Large intestine (tissue), 3 donors: ENCODE data around the gene GTF2H2C. TPM values are rescaled to one million over a fixed set of nuclear protein-coding genes. Genes with fewer than 3 reads are reported as not detected.
"Not testable (repeated sequence)": the region's sequence is repeated elsewhere in the genome, so short reads cannot be mapped to it uniquely, and the experiment has no call there.

ENCODE experiments used
- DNase-seq, 2 donors: peaks; one replicate each; pipeline versions ENCODE4 v3.0.0 to v3.0.0-alpha.2; 2013
- H3K27ac ChIP-seq: one replicate; pipeline ENCODE4 v1.5.1; 2013; ENCODE audit warnings: low read length
- H3K27me3 ChIP-seq: 2 replicates; pipeline ENCODE4 v1.6.1; 2013; ENCODE audit warnings: low read length; ENCODE audit not compliant: control insufficient read depth, insufficient read depth
- H3K36me3 ChIP-seq: 2 replicates; pipeline ENCODE4 v1.6.1; 2013; ENCODE audit warnings: low read length; ENCODE audit not compliant: control insufficient read depth, insufficient read depth
- H3K4me1 ChIP-seq: one replicate; pipeline ENCODE4 v1.6.1; 2013; ENCODE audit warnings: low read length; ENCODE audit not compliant: control insufficient read depth, insufficient read depth
- H3K4me3 ChIP-seq: one replicate; pipeline ENCODE4 v1.5.1; 2013; ENCODE audit warnings: low read length
- H3K9me3 ChIP-seq: one replicate; pipeline ENCODE4 v1.6.1; 2013; ENCODE audit warnings: mild to moderate bottlenecking, low read depth, low read length, moderate library complexity; ENCODE audit not compliant: control insufficient read depth
- WGBS: methylation state at CpG from one replicate; pipeline ENCODE4 v1.1.5; 2013; ENCODE audit warnings: low lambda C conversion rate; ENCODE audit not compliant: insufficient coverage; 5-methylcytosine and 5-hydroxymethylcytosine counted together
- polyA plus RNA-seq: library from polyadenylated mRNA; unstranded; fragments of 120-200 nt; gene quantifications from one replicate; pipeline ENCODE4 v1.2.1, GENCODE V29; 2013

GTF2H2C gene
- polyA plus RNA-seq, 1 donor, result 61.1 TPM

GRCh38 chr5:69527128-69527770 lies 32.7 kb upstream of the GTF2H2C start:
- 100% methylated on average over 1 of the region's 7 CpGs for WGBS
- peak overlapping the region; percentile 88 for H3K27ac ChIP-seq
- H3K36me3 ChIP-seq, result peaks cover 12% of the 10 kb centered on the region
- no peaks in the 10 kb centered on the region for H3K9me3 ChIP-seq
- H3K4me1 ChIP-seq, result peaks cover 35% of the 10 kb centered on the region
- no peak overlapping the region for H3K4me3 ChIP-seq
- H3K27me3 ChIP-seq, result no peaks in the 10 kb centered on the region
- DNase-seq, result peak in 1 of 2 donors; percentile 45

- Histone ChIP-seq H3K36me3 (peaks cover 8% of the 10 kb centered on the region), H3K27ac (peak overlapping the region; percentile 88), H3K4me1 (peaks cover 35% of the 10 kb centered on the region), H3K27me3 (no peaks in the 10 kb centered on the region), H3K4me3 (no peak overlapping the region), H3K9me3 (no peaks in the 10 kb centered on the region)
- 17% methylated on average over 1 of the region's 5 CpGs for WGBS
- DNase-seq, result peak; percentile 52 to 78
Measured at GRCh38 chr5:69528035-69528434, 32.0 kb upstream of the GTF2H2C start.

- Histone ChIP-seq H3K4me3 (no peak overlapping the region), H3K36me3 (peaks cover 8% of the 10 kb centered on the region), H3K27me3 (no peaks in the 10 kb centered on the region), H3K9me3 (no peaks in the 10 kb centered on the region), H3K27ac (peak overlapping the region; percentile 88), H3K4me1 (peaks cover 35% of the 10 kb centered on the region)
- WGBS, result 93% methylated on average over 3 of the region's 4 CpGs
- DNase-seq, result no peak
Measured at GRCh38 chr5:69528609-69529008, 31.4 kb upstream of the GTF2H2C start.

- Histone ChIP-seq H3K4me1 (peaks cover 26% of the 10 kb centered on the region), H3K36me3 (peaks cover 8% of the 10 kb centered on the region), H3K9me3 (no peaks in the 10 kb centered on the region), H3K4me3 (no peak overlapping the region), H3K27ac (peak overlapping the region; percentile 6), H3K27me3 (no peaks in the 10 kb centered on the region)
- peak in 1 of 2 donors; percentile 20 for DNase-seq
- WGBS, result 60% methylated on average over 2 of the region's 7 CpGs
Measured at GRCh38 chr5:69530561-69531405, 29.2 kb upstream of the GTF2H2C start.

GRCh38 chr5:69531406-69531801 lies 28.6 kb upstream of the GTF2H2C start:
- Histone ChIP-seq H3K9me3 (no peaks in the 10 kb centered on the region), H3K27ac (no peak overlapping the region), H3K27me3 (no peaks in the 10 kb centered on the region), H3K4me3 (no peak overlapping the region), H3K36me3 (peaks cover 5% of the 10 kb centered on the region), H3K4me1 (peaks cover 21% of the 10 kb centered on the region)
- 86% methylated on average over 1 of the region's 3 CpGs for WGBS
- DNase-seq, result no peak

- not testable (repeated sequence) for H3K27me3 ChIP-seq, H3K4me3 ChIP-seq, H3K27ac ChIP-seq, H3K9me3 ChIP-seq, H3K36me3 ChIP-seq, H3K4me1 ChIP-seq, DNase-seq
- no CpG with 5 or more reads among the region's 3 CpGs for WGBS
Measured at GRCh38 chr5:69537911-69538310, 22.1 kb upstream of the GTF2H2C start.

- not testable (repeated sequence) for H3K27me3 ChIP-seq, H3K27ac ChIP-seq, DNase-seq, H3K4me3 ChIP-seq, H3K4me1 ChIP-seq, H3K9me3 ChIP-seq, H3K36me3 ChIP-seq
- no CpG with 5 or more reads among the region's 2 CpGs for WGBS
Measured at GRCh38 chr5:69538735-69539134, 21.3 kb upstream of the GTF2H2C start.

- no CpG with 5 or more reads among the region's 1 CpG for WGBS
- H3K9me3 ChIP-seq, H3K4me1 ChIP-seq, H3K36me3 ChIP-seq, H3K27ac ChIP-seq, H3K4me3 ChIP-seq, H3K27me3 ChIP-seq, DNase-seq: not testable (repeated sequence)
Measured at GRCh38 chr5:69541347-69541746, 18.6 kb upstream of the GTF2H2C start.

- H3K27me3 ChIP-seq, H3K27ac ChIP-seq, H3K4me1 ChIP-seq, H3K36me3 ChIP-seq, DNase-seq, H3K9me3 ChIP-seq, H3K4me3 ChIP-seq: not testable (repeated sequence)
- no CpG with 5 or more reads among the region's 3 CpGs for WGBS
Measured at GRCh38 chr5:69542838-69543618, 17.0 kb upstream of the GTF2H2C start.

- no CpG with 5 or more reads among the region's 7 CpGs for WGBS
Measured at GRCh38 chr5:69544602-69545001, 15.4 kb upstream of the GTF2H2C start.

More at GRCh38 chr5:69544602-69545001, 15.4 kb upstream of the GTF2H2C start:
- H3K9me3 ChIP-seq, H3K4me3 ChIP-seq, H3K27ac ChIP-seq, DNase-seq, H3K36me3 ChIP-seq, H3K27me3 ChIP-seq, H3K4me1 ChIP-seq: not testable (repeated sequence)
